Uterus (tissue), 2 donors: ENCODE data around the gene NCEH1.

Experiments
- POLR2A ChIP-seq, 2 donors: fragments of 450-650 bp; IDR thresholded peaks; one replicate each; pipeline ENCODE4 v1.6.1; 2016; ENCODE audit warnings: antibody characterized with exemption in 2 of 2, mild to moderate bottlenecking in 1 of 2, moderate library complexity in 1 of 2
- TF ChIP-seq, protein P1 (sequence below), 4 experiments: fragments of 200-600 bp in 2 of 4; fragments of 450-650 bp in 2 of 4; sonication (generic) in 2 of 4; IDR thresholded peaks; one replicate each; pipeline ENCODE4 v1.5.1; 2016 to 2019; ENCODE audit warnings: antibody characterized with exemption in 4 of 4, mild to moderate bottlenecking in 2 of 4, moderate library complexity in 1 of 4

DNA sequence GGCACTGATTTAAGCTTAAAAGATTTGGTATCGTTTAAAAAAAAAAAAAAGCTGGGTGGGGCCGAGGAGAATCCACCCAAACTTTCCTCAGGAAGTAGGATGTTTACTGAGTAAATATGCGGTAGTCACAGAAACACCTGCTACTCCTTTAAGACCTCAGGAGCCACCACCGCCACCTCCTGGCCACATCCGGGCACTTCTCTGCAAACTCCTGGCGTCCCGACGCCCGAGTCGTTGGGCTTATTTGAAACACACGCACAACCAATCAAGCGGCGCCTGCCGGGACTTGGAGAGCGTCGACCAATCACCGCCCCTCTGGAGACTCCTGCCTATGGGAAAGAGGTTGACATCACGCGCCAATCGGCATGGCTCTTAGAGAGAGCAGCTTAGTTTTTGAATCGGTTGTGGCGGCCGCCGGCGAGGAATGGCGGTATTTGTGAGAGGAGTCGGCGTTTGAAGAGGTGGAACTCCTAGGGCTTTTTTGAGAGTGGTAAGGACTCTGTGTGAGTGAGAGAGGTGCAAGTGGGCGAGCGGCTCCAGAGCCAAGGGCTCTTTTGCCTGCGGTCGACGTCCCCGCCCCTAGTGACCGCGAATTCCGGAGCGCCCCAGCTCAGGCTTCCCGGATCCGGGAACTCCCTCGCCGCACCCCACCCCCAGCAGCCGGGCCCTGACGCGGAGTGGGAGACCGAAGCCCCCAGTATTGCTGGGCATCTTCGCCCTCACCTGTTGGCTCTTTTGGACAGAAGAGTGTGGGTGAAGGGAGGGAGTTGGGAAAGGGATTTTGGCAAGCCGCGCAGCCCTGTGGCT is 39.7 kb upstream of the NCEH1 start, which contains the start of gene ECT2:
- TF ChIP-seq, protein P1, sequence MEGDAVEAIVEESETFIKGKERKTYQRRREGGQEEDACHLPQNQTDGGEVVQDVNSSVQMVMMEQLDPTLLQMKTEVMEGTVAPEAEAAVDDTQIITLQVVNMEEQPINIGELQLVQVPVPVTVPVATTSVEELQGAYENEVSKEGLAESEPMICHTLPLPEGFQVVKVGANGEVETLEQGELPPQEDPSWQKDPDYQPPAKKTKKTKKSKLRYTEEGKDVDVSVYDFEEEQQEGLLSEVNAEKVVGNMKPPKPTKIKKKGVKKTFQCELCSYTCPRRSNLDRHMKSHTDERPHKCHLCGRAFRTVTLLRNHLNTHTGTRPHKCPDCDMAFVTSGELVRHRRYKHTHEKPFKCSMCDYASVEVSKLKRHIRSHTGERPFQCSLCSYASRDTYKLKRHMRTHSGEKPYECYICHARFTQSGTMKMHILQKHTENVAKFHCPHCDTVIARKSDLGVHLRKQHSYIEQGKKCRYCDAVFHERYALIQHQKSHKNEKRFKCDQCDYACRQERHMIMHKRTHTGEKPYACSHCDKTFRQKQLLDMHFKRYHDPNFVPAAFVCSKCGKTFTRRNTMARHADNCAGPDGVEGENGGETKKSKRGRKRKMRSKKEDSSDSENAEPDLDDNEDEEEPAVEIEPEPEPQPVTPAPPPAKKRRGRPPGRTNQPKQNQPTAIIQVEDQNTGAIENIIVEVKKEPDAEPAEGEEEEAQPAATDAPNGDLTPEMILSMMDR (IDR thresholded peaks at IDR 0.05), result peak; percentile 74 to 80 (median 78)
- TF ChIP-seq POLR2A (IDR thresholded peaks at IDR 0.05), result peak; percentile 15 to 29
